ENCODE results near the gene ATP13A1.

GRCh38 chr19:19672816-19673215, 9.3 kb upstream of the ATP13A1 start:
- TF ChIP-seq TAF1 (IDR thresholded peaks at IDR 0.05; ENCODE audit: low read depth, low read length): no peak
- no peak for TF ChIP-seq POLR2AphosphoS5 (IDR thresholded peaks at IDR 0.05; ENCODE audit: low read depth, low read length)
- TF ChIP-seq POLR2A (IDR thresholded peaks at IDR 0.05; ENCODE audit: low read depth, low read length): no peak
- TF ChIP-seq SPI1 (IDR thresholded peaks at IDR 0.05; ENCODE audit: low read depth, low read length): no peak
- TF ChIP-seq POU2F2 (IDR thresholded peaks at IDR 0.05; ENCODE audit: low read depth, low read length): no peak
- TF ChIP-seq PAX5 (IDR thresholded peaks at IDR 0.05; ENCODE audit: insufficient read depth, low read length, severe bottlenecking): no peak
